K562 (cell line): ENCODE measurements around the gene TXN.

Experiments
- BCL6 ChIP-seq: fragments of 250-450 bp; sonication (Bioruptor Pico); IDR thresholded peaks from 2 replicates; pipeline ENCODE4 v1.4.0; 2020
- ELF4 ChIP-seq: fragments of 450-650 bp; formaldehyde crosslinking; IDR thresholded peaks from 2 replicates; pipeline ENCODE4 v1.4.0; 2022; ENCODE audit warnings: missing genetic modification characterization
- NR2C2 ChIP-seq, 2 experiments: fragments of 200-800 bp in 1 of 2; sonication (Bioruptor generic) in 1 of 2; sonication (generic) in 1 of 2; formaldehyde crosslinking in 1 of 2; IDR thresholded peaks; 2 replicates each; pipeline versions ENCODE4 v1.6.1 to v1.8.0; 2016 to 2022; ENCODE audit warnings: mild to moderate bottlenecking in 1 of 2, missing compliant biosample characterization in 1 of 2, missing genetic modification characterization in 1 of 2, missing genetic modification reagents in 1 of 2
- SMARCA4 ChIP-seq: fragments of 450-650 bp; IDR thresholded peaks from 2 replicates; pipeline ENCODE4 v1.6.1; 2016
- SMARCB1 ChIP-seq: IDR thresholded peaks from 2 replicates; pipeline ENCODE4 v1.6.1; 2011; ENCODE audit warnings: improper control_type of control experiment, low read depth; ENCODE audit not compliant: insufficient read length
- TAF1 ChIP-seq: IDR thresholded peaks from 2 replicates; pipeline ENCODE4 v1.6.1; 2011; ENCODE audit warnings: mild to moderate bottlenecking, low read length, moderate library complexity; ENCODE audit not compliant: insufficient read depth, control insufficient read depth, severe bottlenecking; ENCODE audit errors: extremely low read depth
- TAF15 ChIP-seq: fragments of 200-400 bp; formaldehyde crosslinking; IDR thresholded peaks from 2 replicates; pipeline ENCODE4 v1.6.1; 2017; ENCODE audit warnings: mild to moderate bottlenecking, low read depth, low read length, moderate library complexity
- THRA ChIP-seq: fragments of 450-650 bp; IDR thresholded peaks from 2 replicates; pipeline ENCODE4 v1.6.1; 2017; ENCODE audit warnings: mild to moderate bottlenecking, moderate library complexity
- ZNF407 ChIP-seq: fragments of 450-650 bp; IDR thresholded peaks from 2 replicates; pipeline ENCODE4 v1.6.1; 2016; ENCODE audit warnings: low read depth
- TF ChIP-seq, protein P1 (sequence below), 3 experiments: IDR thresholded peaks in 2 of 3; conservative IDR thresholded peaks in 1 of 3; 2 replicates each; pipeline ENCODE4 v1.5.1; 2011 to 2012; ENCODE audit warnings: low read length in 3 of 3, mild to moderate bottlenecking in 3 of 3, control low read depth in 2 of 3, improper control_type of control experiment in 1 of 3, inconsistent platforms in 1 of 3, low read depth in 1 of 3, mixed read lengths in 1 of 3, moderate library complexity in 1 of 3; ENCODE audit not compliant: insufficient read depth in 2 of 3
- TF ChIP-seq, protein P2 (sequence below): fragments of 450-650 bp; IDR thresholded peaks from 2 replicates; pipeline ENCODE4 v1.6.1; 2016; ENCODE audit warnings: missing biosample characterization, missing genetic modification characterization

DNA sequence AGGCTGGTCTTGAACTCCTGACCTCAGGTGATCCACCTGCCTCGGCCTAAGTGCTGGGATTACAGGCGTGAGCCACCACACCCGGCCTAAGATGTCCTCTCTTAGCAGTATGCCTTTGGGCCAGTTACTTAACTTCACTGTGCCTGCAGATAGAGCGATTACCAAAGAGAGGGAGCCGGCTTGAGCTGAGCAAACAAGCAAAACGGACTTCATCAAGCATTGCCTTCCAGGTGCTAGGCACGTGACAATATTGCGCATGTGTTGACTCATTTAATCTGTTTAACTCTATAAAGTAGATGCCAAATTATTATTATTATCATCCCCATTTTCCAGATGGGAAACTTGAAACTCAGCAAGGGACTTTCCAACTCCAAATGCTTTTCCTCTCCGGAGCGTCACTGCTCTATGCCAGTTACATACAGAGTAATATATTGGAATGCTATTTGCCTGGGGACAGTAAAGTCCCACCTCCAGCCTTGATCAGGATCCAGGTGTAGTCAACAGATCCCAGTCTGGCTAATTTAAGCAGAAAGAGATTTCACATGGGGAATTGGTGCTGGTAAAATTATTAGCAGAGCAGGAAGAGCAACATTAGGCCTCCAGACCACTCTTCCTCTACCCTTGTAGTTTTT, 42.8 kb downstream of the TXN start:
- no peak for TF ChIP-seq TAF15
- no peak for TF ChIP-seq NR2C2 (CRISPR knock-in tag; IDR thresholded peaks at IDR 0.05)
- no peak for TF ChIP-seq NR2C2 (tag; IDR thresholded peaks at IDR 0.05)
- no peak for TF ChIP-seq TAF1
- TF ChIP-seq ELF4 (CRISPR knock-in tag), result no peak
- TF ChIP-seq SMARCA4, result no peak
- no peak for TF ChIP-seq SMARCB1
- TF ChIP-seq, protein P1, sequence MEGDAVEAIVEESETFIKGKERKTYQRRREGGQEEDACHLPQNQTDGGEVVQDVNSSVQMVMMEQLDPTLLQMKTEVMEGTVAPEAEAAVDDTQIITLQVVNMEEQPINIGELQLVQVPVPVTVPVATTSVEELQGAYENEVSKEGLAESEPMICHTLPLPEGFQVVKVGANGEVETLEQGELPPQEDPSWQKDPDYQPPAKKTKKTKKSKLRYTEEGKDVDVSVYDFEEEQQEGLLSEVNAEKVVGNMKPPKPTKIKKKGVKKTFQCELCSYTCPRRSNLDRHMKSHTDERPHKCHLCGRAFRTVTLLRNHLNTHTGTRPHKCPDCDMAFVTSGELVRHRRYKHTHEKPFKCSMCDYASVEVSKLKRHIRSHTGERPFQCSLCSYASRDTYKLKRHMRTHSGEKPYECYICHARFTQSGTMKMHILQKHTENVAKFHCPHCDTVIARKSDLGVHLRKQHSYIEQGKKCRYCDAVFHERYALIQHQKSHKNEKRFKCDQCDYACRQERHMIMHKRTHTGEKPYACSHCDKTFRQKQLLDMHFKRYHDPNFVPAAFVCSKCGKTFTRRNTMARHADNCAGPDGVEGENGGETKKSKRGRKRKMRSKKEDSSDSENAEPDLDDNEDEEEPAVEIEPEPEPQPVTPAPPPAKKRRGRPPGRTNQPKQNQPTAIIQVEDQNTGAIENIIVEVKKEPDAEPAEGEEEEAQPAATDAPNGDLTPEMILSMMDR (IDR thresholded peaks at IDR 0.05 in 2 of 3, conservative IDR thresholded peaks at IDR 0.05 in 1 of 3; ENCODE audit: insufficient read depth in 2 of 3, low read depth in 1 of 3, low read length in 3 of 3), result no peak
- TF ChIP-seq, protein P2, sequence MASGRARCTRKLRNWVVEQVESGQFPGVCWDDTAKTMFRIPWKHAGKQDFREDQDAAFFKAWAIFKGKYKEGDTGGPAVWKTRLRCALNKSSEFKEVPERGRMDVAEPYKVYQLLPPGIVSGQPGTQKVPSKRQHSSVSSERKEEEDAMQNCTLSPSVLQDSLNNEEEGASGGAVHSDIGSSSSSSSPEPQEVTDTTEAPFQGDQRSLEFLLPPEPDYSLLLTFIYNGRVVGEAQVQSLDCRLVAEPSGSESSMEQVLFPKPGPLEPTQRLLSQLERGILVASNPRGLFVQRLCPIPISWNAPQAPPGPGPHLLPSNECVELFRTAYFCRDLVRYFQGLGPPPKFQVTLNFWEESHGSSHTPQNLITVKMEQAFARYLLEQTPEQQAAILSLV, result no peak
- TF ChIP-seq ZNF407, result no peak
- no peak for TF ChIP-seq THRA
- TF ChIP-seq BCL6 (CRISPR knock-in tag), result no peak
